ELR (cell line): ENCODE measurements around the gene FAM136A.
"Not testable (repeated sequence)": the region's sequence is repeated elsewhere in the genome, so short reads cannot be mapped to it uniquely, and the experiment has no call there.

Experiments used
- DNase-seq: peaks from one replicate; pipeline ENCODE4 v3.0.0-alpha.2; 2015; ENCODE audit warnings: low read depth

The FAM136A gene

GRCh38 chr2:70301344-70302194, at the start of gene FAM136A:
FAM136A (minus strand) TSS chr2:70302067; CDS start chr2:70302011, 56 bp downstream.
- DNase-seq, result peak; percentile 86

GRCh38 chr2:70349921-70350685, 48.2 kb upstream of the FAM136A start:
- DNase-seq, result no peak

GRCh38 chr2:70347831-70348230, 46.0 kb upstream of the FAM136A start:
- DNase-seq, result no peak

- DNase-seq, result peak; percentile 79
Observed at GRCh38 chr2:70344195-70344594, 42.3 kb upstream of the FAM136A start.

- DNase-seq, result no peak
Observed at GRCh38 chr2:70341477-70341765, 39.6 kb upstream of the FAM136A start.

- DNase-seq, result peak; percentile 67
Observed at GRCh38 chr2:70340761-70341476, 39.1 kb upstream of the FAM136A start.

- DNase-seq, result no peak
Observed at GRCh38 chr2:70340075-70340474, 38.2 kb upstream of the FAM136A start.

- no peak for DNase-seq
Observed at GRCh38 chr2:70336552-70336951, 34.7 kb upstream of the FAM136A start.

GRCh38 chr2:70331012-70331411, 29.1 kb upstream of the FAM136A start:
- no peak for DNase-seq

- no peak for DNase-seq
Observed at GRCh38 chr2:70330476-70330875, 28.6 kb upstream of the FAM136A start.

GRCh38 chr2:70328921-70329561, 27.2 kb upstream of the FAM136A start:
- DNase-seq, result peak; percentile 34

GRCh38 chr2:70325875-70326274, 24.0 kb upstream of the FAM136A start:
- DNase-seq, result no peak

- no peak for DNase-seq
Observed at GRCh38 chr2:70322518-70322917, 20.7 kb upstream of the FAM136A start.

GRCh38 chr2:70321370-70321769, 19.5 kb upstream of the FAM136A start:
- DNase-seq, result no peak

- DNase-seq, result no peak
Observed at GRCh38 chr2:70314640-70315039, 12.8 kb upstream of the FAM136A start.

- DNase-seq, result no peak
Observed at GRCh38 chr2:70312560-70312959, 10.7 kb upstream of the FAM136A start.

GRCh38 chr2:70310899-70311298, 9.0 kb upstream of the FAM136A start:
- no peak for DNase-seq

- peak; percentile 18 for DNase-seq
Observed at GRCh38 chr2:70305531-70305930, 3.7 kb upstream of the FAM136A start.

GRCh38 chr2:70304498-70304897, 2.6 kb upstream of the FAM136A start:
- no peak for DNase-seq

GRCh38 chr2:70303186-70303585, 1.3 kb upstream of the FAM136A start:
- DNase-seq, result no peak

GRCh38 chr2:70302195-70302546, 304 bp upstream of the FAM136A start:
- DNase-seq, result not testable (repeated sequence)

- DNase-seq, result no peak
Observed at GRCh38 chr2:70300771-70301343, 1.0 kb downstream of the FAM136A start.
